Endodermal cell (in vitro differentiated cells): ENCODE data around the gene KLHL26. TPM values are rescaled to one million over a fixed set of nuclear protein-coding genes. Genes with fewer than 3 reads are reported as not detected.

Source experiments
- DNase-seq: peaks from one replicate; pipeline ENCODE4 v3.0.0-alpha.2; 2017
- H3K27ac ChIP-seq: 2 replicates; pipeline ENCODE4 v1.5.1; 2013; ENCODE audit warnings: mild to moderate bottlenecking, low read depth, low read length, moderate library complexity
- H3K27me3 ChIP-seq: 2 replicates; pipeline ENCODE4 v1.6.1; 2013; ENCODE audit warnings: mild to moderate bottlenecking, low read length, moderate library complexity; ENCODE audit not compliant: insufficient read depth, control insufficient read depth, poor library complexity, severe bottlenecking
- H3K36me3 ChIP-seq: 2 replicates; pipeline ENCODE4 v1.7.0; 2013; ENCODE audit warnings: mild to moderate bottlenecking, low read length, moderate library complexity; ENCODE audit not compliant: control insufficient read depth, insufficient read depth
- H3K4me1 ChIP-seq: one replicate; pipeline ENCODE4 v1.7.0; 2013; ENCODE audit warnings: low read length; ENCODE audit not compliant: control insufficient read depth, insufficient read depth
- H3K4me3 ChIP-seq: 2 replicates; pipeline ENCODE4 v1.5.1; 2013; ENCODE audit warnings: mild to moderate bottlenecking, low read length, moderate library complexity
- H3K9ac ChIP-seq: 2 replicates; pipeline ENCODE4 v1.6.1; 2013; ENCODE audit warnings: mild to moderate bottlenecking, low read length, moderate library complexity; ENCODE audit not compliant: poor library complexity, severe bottlenecking; ENCODE audit errors: extremely low read depth
- H3K9me3 ChIP-seq: 2 replicates; pipeline ENCODE4 v1.6.1; 2013; ENCODE audit warnings: mild to moderate bottlenecking, low read length, moderate library complexity; ENCODE audit not compliant: control insufficient read depth
- H3K27ac Mint-ChIP-seq: 2 replicates; pipeline ENCODE4 v1.8.0; 2020; ENCODE audit warnings: mixed read lengths
- H3K27me3 Mint-ChIP-seq: 2 replicates; pipeline ENCODE4 v1.8.0; 2021; ENCODE audit warnings: mild to moderate bottlenecking, mixed read lengths; ENCODE audit not compliant: insufficient read depth
- H3K36me3 Mint-ChIP-seq: 2 replicates; pipeline ENCODE4 v1.8.0; 2020; ENCODE audit warnings: low read depth, mixed read lengths
- H3K4me1 Mint-ChIP-seq: 2 replicates; pipeline ENCODE4 v1.8.0; 2020; ENCODE audit warnings: mixed read lengths
- H3K4me3 Mint-ChIP-seq: 2 replicates; pipeline ENCODE4 v1.8.0; 2020; ENCODE audit warnings: mild to moderate bottlenecking, moderate library complexity, mixed read lengths
- H3K9me3 Mint-ChIP-seq: 2 replicates; pipeline ENCODE4 v1.8.0; 2020; ENCODE audit warnings: mild to moderate bottlenecking, mixed read lengths
- WGBS, 2 experiments: methylation state at CpG; one replicate each; pipeline versions ENCODE4 v1.1.5 to v1.1.7; 2013; ENCODE audit warnings: missing lambda C conversion rate in 2 of 2, mixed read lengths in 1 of 2; ENCODE audit not compliant: insufficient coverage in 1 of 2, insufficient read length in 1 of 2; 5-methylcytosine and 5-hydroxymethylcytosine counted together
- total RNA-seq, 2 donors: library from RNA; stranded (reverse); fragmentation: NEBNext Ultra II Directional in 1 of 2; extraction: Animal tissue kit (Norgen Biotek cat#: 25700) in 1 of 2; gene quantifications; 2 replicates in 1 of 2; 3 replicates in 1 of 2; pipeline ENCODE4 v1.2.1, GENCODE V29; 2021
- TF ChIP-seq, protein P1 (sequence below): fragments of 200-600 bp; sonication (generic); conservative IDR thresholded peaks from 2 replicates; pipeline ENCODE4 v1.5.0; 2021; ENCODE audit warnings: antibody characterized with exemption, mild to moderate bottlenecking

The KLHL26 gene
- total RNA-seq, 2 donors from 2014 or later, result 9.4 to 11.2 TPM

DNA sequence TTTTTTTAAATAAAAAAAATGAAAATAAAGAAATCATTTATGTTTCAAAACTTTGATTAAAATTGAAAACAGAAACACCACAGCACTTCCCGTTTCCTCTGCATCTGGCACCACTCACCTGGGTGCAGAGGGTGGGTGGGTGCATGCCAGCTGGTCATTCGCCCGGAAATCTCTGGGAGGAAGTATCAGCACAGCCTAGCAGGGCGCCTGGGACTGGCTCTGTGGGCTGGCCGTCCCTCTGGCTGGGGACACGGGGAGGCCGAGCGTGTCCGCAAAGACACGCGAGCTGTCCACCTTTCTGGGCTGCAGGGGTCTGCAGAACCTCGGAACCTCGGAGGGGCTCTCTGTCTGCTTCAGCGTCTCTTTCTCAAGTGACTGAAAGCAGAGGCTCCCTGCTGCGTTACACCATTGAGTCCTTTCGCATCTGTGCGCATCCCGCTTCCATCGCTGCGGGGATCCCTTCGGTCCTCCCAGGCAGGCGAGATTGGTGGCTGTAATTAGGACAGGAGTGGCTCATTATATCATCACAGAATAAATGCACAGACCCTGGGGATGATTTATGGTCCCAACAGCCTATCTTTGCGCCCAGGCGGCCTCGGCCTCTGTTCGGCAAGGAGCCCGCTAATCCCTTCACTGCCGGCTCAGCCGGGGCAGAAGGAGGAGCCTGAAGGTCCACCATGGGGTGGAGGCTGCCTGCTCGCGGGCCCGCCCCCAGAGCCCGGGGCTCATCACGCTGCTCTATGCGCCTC is 63.8 kb downstream of the KLHL26 start:
- H3K36me3 ChIP-seq, result no peaks in the 10 kb centered on the region
- 13 to 21% methylated on average over 22 to 35 of the region's 35 CpGs for WGBS, 2 experiments
- H3K27ac Mint-ChIP-seq, result peak overlapping the region; percentile 58
- no peak overlapping the region for H3K9ac ChIP-seq
- H3K9me3 ChIP-seq, result no peaks in the 10 kb centered on the region
- peak; percentile 87 for DNase-seq
- peak overlapping the region; percentile 49 for H3K4me3 Mint-ChIP-seq
- TF ChIP-seq, protein P1, sequence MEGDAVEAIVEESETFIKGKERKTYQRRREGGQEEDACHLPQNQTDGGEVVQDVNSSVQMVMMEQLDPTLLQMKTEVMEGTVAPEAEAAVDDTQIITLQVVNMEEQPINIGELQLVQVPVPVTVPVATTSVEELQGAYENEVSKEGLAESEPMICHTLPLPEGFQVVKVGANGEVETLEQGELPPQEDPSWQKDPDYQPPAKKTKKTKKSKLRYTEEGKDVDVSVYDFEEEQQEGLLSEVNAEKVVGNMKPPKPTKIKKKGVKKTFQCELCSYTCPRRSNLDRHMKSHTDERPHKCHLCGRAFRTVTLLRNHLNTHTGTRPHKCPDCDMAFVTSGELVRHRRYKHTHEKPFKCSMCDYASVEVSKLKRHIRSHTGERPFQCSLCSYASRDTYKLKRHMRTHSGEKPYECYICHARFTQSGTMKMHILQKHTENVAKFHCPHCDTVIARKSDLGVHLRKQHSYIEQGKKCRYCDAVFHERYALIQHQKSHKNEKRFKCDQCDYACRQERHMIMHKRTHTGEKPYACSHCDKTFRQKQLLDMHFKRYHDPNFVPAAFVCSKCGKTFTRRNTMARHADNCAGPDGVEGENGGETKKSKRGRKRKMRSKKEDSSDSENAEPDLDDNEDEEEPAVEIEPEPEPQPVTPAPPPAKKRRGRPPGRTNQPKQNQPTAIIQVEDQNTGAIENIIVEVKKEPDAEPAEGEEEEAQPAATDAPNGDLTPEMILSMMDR, result no peak
- no peaks in the 10 kb centered on the region for H3K36me3 Mint-ChIP-seq
- H3K4me1 Mint-ChIP-seq, result peaks cover 13% of the 10 kb centered on the region
- peak overlapping the region; percentile 66 for H3K4me3 ChIP-seq
- H3K27ac ChIP-seq, result no peak overlapping the region
- H3K27me3 ChIP-seq, result no peaks in the 10 kb centered on the region
- no peaks in the 10 kb centered on the region for H3K9me3 Mint-ChIP-seq
- peaks cover 6% of the 10 kb centered on the region for H3K27me3 Mint-ChIP-seq
- peaks cover 8% of the 10 kb centered on the region for H3K4me1 ChIP-seq

DNA sequence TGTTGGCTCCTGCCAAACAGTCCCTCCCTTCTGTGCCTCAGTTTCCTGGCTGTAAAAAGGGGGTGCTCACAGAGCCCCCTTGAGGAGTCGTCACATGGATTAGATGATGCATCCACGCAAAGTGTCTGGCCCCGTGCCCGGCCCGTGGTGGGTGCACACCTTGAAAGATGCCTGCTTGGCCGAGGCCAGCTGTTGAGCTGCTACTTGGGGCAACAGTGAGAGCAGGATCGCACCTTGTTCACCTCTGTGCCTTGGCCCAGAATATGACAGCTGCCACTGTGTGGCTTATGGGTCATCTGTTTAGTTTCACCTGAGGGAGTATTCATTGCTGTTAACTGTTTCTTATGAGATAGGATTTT is 64.4 kb downstream of the KLHL26 start:
- H3K4me1 Mint-ChIP-seq, result peaks cover 13% of the 10 kb centered on the region

DNA sequence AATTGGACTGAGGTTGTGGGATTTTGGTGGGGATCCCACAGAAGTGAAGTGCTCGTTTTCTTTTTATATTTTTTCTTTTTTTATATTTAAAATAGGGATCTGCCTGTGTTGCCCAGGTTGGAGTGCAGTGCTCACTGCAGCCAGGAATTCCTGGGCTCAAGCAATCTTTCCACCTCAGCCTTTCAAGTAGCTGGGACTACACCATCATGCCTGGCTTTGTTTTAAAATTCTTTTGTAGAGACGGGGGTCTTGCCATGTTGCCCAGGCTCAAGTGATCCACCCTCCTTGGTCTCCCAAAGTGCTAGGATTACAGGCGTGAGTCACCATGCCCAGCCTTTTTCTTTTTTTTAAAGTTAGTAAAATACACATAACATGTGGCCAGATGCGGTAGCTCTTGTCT is 67.2 kb downstream of the KLHL26 start:
- Mint-ChIP-seq H3K4me3 (no peak overlapping the region), H3K27ac (no peak overlapping the region), H3K36me3 (no peaks in the 10 kb centered on the region), H3K27me3 (peaks cover 6% of the 10 kb centered on the region), H3K4me1 (peaks cover 13% of the 10 kb centered on the region), H3K9me3 (no peaks in the 10 kb centered on the region)
- no peak overlapping the region for H3K9ac ChIP-seq
- WGBS, 2 experiments, result 92 to 97% methylated on average over 3 of the region's 4 CpGs
- H3K4me1 ChIP-seq, result peaks cover 8% of the 10 kb centered on the region
- no peaks in the 10 kb centered on the region for H3K27me3 ChIP-seq
- H3K36me3 ChIP-seq, result no peaks in the 10 kb centered on the region
- no peaks in the 10 kb centered on the region for H3K9me3 ChIP-seq
- no peak overlapping the region for H3K27ac ChIP-seq
- TF ChIP-seq, protein P1, result no peak
- no peak for DNase-seq
- H3K4me3 ChIP-seq, result no peak overlapping the region

More for the DNA sequence above, 64.4 kb downstream of the KLHL26 start:
- Histone ChIP-seq H3K27ac (no peak overlapping the region), H3K36me3 (no peaks in the 10 kb centered on the region), H3K9me3 (no peaks in the 10 kb centered on the region), H3K9ac (no peak overlapping the region), H3K4me3 (no peak overlapping the region), H3K27me3 (no peaks in the 10 kb centered on the region), H3K4me1 (peaks cover 8% of the 10 kb centered on the region)
- TF ChIP-seq, protein P1, result no peak
- 76 to 83% methylated on average over 1 to 7 of the region's 7 CpGs for WGBS, 2 experiments
- no peaks in the 10 kb centered on the region for H3K9me3 Mint-ChIP-seq
- peaks cover 6% of the 10 kb centered on the region for H3K27me3 Mint-ChIP-seq
- peak overlapping the region; percentile 49 for H3K4me3 Mint-ChIP-seq
- no peak overlapping the region for H3K27ac Mint-ChIP-seq
- DNase-seq, result no peak
- no peaks in the 10 kb centered on the region for H3K36me3 Mint-ChIP-seq
